Iris pigment epithelial cell (primary cell): ENCODE data around the gene FAF1.
A peak's percentile ranks its signal among the peaks of the same experiment; 100 is the strongest.
"Not testable (repeated sequence)": the region's sequence is repeated elsewhere in the genome, so short reads cannot be mapped to it uniquely, and the experiment has no call there.

Experiments
- DNase-seq: peaks from one replicate; pipeline ENCODE4 v3.0.0-alpha.2; 2011; ENCODE audit warnings: low read depth

FAF1 gene

GRCh38 chr1:50907610-50908009 is 52.5 kb downstream of the FAF1 start:
- DNase-seq: not testable (repeated sequence)

GRCh38 chr1:50906050-50906449 is 54.0 kb downstream of the FAF1 start:
- not testable (repeated sequence) for DNase-seq

GRCh38 chr1:50902419-50902818 is 57.6 kb downstream of the FAF1 start:
- no peak for DNase-seq

GRCh38 chr1:50901872-50902271 is 58.2 kb downstream of the FAF1 start:
- no peak for DNase-seq

- no peak for DNase-seq
These were observed 61.3 kb downstream of the FAF1 start for GRCh38 chr1:50898773-50899172.

GRCh38 chr1:50894340-50894739 is 65.7 kb downstream of the FAF1 start:
- no peak for DNase-seq

GRCh38 chr1:50893466-50893865 is 66.6 kb downstream of the FAF1 start:
- no peak for DNase-seq

- not testable (repeated sequence) for DNase-seq
These were observed 72.5 kb downstream of the FAF1 start for GRCh38 chr1:50887555-50887954.

GRCh38 chr1:50880373-50880772 is 79.7 kb downstream of the FAF1 start:
- DNase-seq: no peak

- no peak for DNase-seq
These were observed 80.9 kb downstream of the FAF1 start for GRCh38 chr1:50879137-50879536.

GRCh38 chr1:50878434-50878833 is 81.6 kb downstream of the FAF1 start:
- DNase-seq: no peak

- DNase-seq: no peak
These were observed 82.4 kb downstream of the FAF1 start for GRCh38 chr1:50877641-50878040.

GRCh38 chr1:50873458-50874187 is 86.4 kb downstream of the FAF1 start:
- peak; percentile 69 for DNase-seq

- DNase-seq: not testable (repeated sequence)
These were observed 95.2 kb downstream of the FAF1 start for GRCh38 chr1:50864845-50865244.

- no peak for DNase-seq
These were observed 98.3 kb downstream of the FAF1 start for GRCh38 chr1:50861772-50862171.

- no peak for DNase-seq
These were observed 99.4 kb downstream of the FAF1 start for GRCh38 chr1:50860702-50861101.

GRCh38 chr1:50860256-50860655 is 99.8 kb downstream of the FAF1 start:
- no peak for DNase-seq

GRCh38 chr1:50859657-50860056 is 100.4 kb downstream of the FAF1 start:
- DNase-seq: no peak

GRCh38 chr1:50858761-50859160 is 101.3 kb downstream of the FAF1 start:
- no peak for DNase-seq

GRCh38 chr1:50857702-50858101 is 102.4 kb downstream of the FAF1 start:
- no peak for DNase-seq

- DNase-seq: no peak
These were observed 106.7 kb downstream of the FAF1 start for GRCh38 chr1:50853325-50853724.

GRCh38 chr1:50852889-50853288 is 107.2 kb downstream of the FAF1 start:
- no peak for DNase-seq

- no peak for DNase-seq
These were observed 108.6 kb downstream of the FAF1 start for GRCh38 chr1:50851466-50851865.

- no peak for DNase-seq
These were observed 109.0 kb downstream of the FAF1 start for GRCh38 chr1:50851034-50851433.
